ENCODE data around the gene CASKIN1.

DNA sequence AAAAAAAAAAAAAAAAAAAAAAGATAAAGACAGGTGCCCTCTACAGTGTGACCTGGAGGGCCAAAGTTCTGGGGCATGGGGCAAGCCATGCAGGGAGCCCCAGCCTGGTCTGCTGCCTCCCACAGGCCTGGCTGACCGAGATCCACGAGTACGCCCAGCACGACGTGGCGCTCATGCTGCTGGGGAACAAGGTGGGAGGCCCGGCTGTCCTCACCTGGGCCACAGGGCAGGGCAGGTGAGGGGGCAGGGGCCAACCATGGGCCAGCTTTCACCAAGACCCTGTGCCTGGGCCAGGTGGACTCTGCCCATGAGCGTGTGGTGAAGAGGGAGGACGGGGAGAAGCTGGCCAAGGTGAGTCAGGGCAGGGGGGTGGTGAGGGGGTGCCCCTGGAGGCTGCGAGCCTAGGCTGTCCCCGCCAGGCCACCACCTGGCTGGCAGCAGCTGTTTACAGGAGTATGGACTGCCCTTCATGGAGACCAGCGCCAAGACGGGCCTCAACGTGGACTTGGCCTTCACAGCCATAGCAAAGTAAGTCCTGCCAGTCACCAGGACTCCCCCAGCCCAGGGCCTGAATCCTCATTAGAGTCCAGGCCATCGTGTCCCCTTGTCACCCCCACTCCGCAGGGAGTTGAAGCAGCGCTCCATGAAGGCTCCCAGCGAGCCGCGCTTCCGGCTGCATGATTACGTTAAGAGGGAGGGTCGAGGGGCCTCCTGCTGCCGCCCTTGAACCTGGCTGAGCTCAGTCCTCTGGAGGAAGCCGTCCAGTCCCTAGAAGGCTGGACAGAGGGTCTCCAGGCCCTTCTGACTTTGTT is 43.5 kb downstream of the CASKIN1 start:
- TF ChIP-seq POLR2AphosphoS5 (IDR thresholded peaks at IDR 0.05; ENCODE audit: borderline replicate concordance, low read depth, low read length) (peak; percentile 35), EZH2 (IDR thresholded peaks at IDR 0.05) (no peak)
